COLO668 (cell line): ENCODE measurements around the gene SEPTIN2.
"Not testable (repeated sequence)": the region's sequence is repeated elsewhere in the genome, so short reads cannot be mapped to it uniquely, and the experiment has no call there.

Source experiments
- DNase-seq: peaks from one replicate; lab custom pipeline; 2025; ENCODE audit not compliant: unreplicated experiment; lab: John Stamatoyannopoulos, UW

Gene SEPTIN2

GRCh38 chr2:241350530-241350877 lies 34.8 kb downstream of the SEPTIN2 start:
- no peak for DNase-seq

- DNase-seq, result peak; percentile 40
Measured at GRCh38 chr2:241350878-241351639, 35.3 kb downstream of the SEPTIN2 start.

- no peak for DNase-seq
Measured at GRCh38 chr2:241351640-241352031, 35.9 kb downstream of the SEPTIN2 start.

GRCh38 chr2:241352227-241352626 lies 36.5 kb downstream of the SEPTIN2 start:
- no peak for DNase-seq

- peak; percentile 84 for DNase-seq
Measured at GRCh38 chr2:241354668-241355658, 39.2 kb downstream of the SEPTIN2 start.

- DNase-seq, result peak; percentile 99
Measured at GRCh38 chr2:241355983-241356870, 40.5 kb downstream of the SEPTIN2 start, which contains the start of gene FARP2. Gene FARP2, plus strand, starts transcription at chr2:241356285. Its CDS starts 16,823 bp downstream, at chr2:241373108.

GRCh38 chr2:241356871-241357260 lies 41.1 kb downstream of the SEPTIN2 start:
- DNase-seq, result no peak

GRCh38 chr2:241357531-241357930 lies 41.8 kb downstream of the SEPTIN2 start:
- no peak for DNase-seq

GRCh38 chr2:241358470-241358869 lies 42.7 kb downstream of the SEPTIN2 start:
- no peak for DNase-seq

- DNase-seq, result no peak
Measured at GRCh38 chr2:241359481-241360045, 43.8 kb downstream of the SEPTIN2 start.

GRCh38 chr2:241363426-241363825 lies 47.7 kb downstream of the SEPTIN2 start:
- peak; percentile 16 for DNase-seq

GRCh38 chr2:241364781-241365180 lies 49.1 kb downstream of the SEPTIN2 start:
- no peak for DNase-seq

- peak; percentile 36 for DNase-seq
Measured at GRCh38 chr2:241366678-241367077, 51.0 kb downstream of the SEPTIN2 start.

- no peak for DNase-seq
Measured at GRCh38 chr2:241368643-241369042, 52.9 kb downstream of the SEPTIN2 start.

- peak; percentile 25 for DNase-seq
Measured at GRCh38 chr2:241372361-241372992, 56.8 kb downstream of the SEPTIN2 start.

GRCh38 chr2:241373446-241373845 lies 57.7 kb downstream of the SEPTIN2 start:
- DNase-seq, result peak; percentile 77

- DNase-seq, result not testable (repeated sequence)
Measured at GRCh38 chr2:241373906-241374305, 58.2 kb downstream of the SEPTIN2 start.

GRCh38 chr2:241375300-241375699 lies 59.6 kb downstream of the SEPTIN2 start:
- no peak for DNase-seq

GRCh38 chr2:241376808-241377207 lies 61.1 kb downstream of the SEPTIN2 start:
- DNase-seq, result no peak

GRCh38 chr2:241378816-241379215 lies 63.1 kb downstream of the SEPTIN2 start:
- DNase-seq, result no peak
